Activated T-helper 1 cell treated with anti-CD3 and anti-CD28 coated beads, Interleukin-12 subunit alpha, Interleukin-12 subunit beta, Interleukin-2, Interleukin-4 antibody, amounts not matched to agents 30 ng/mL and 10 ng/mL and 1 ng/mL, durations not matched to agents 14 hours and 24 hours and 36 hours (primary cell): Measurements from ENCODE around the gene GATAD2B. TPM values are rescaled to one million over a fixed set of nuclear protein-coding genes. Genes with fewer than 3 reads are reported as not detected.

ENCODE experiments used
- DNase-seq: peaks from one replicate; pipeline ENCODE4 v3.0.0; 2021; ENCODE audit warnings: low spot score
- H3K27ac Mint-ChIP-seq: one replicate; pipeline ENCODE4 v1.8.0; 2021; ENCODE audit warnings: mild to moderate bottlenecking, mixed read lengths
- H3K27me3 Mint-ChIP-seq: one replicate; pipeline ENCODE4 v1.8.0; 2022; ENCODE audit warnings: mild to moderate bottlenecking, moderate library complexity, mixed read lengths; ENCODE audit not compliant: insufficient read depth
- H3K36me3 Mint-ChIP-seq: one replicate; pipeline ENCODE4 v1.8.0; 2021; ENCODE audit warnings: low read depth, mixed read lengths
- H3K4me1 Mint-ChIP-seq: one replicate; pipeline ENCODE4 v1.8.0; 2021; ENCODE audit warnings: low read depth, mixed read lengths
- H3K4me3 Mint-ChIP-seq: one replicate; pipeline ENCODE4 v1.8.0; 2021; ENCODE audit warnings: mild to moderate bottlenecking, moderate library complexity, mixed read lengths
- H3K9me3 Mint-ChIP-seq: one replicate; pipeline ENCODE4 v1.8.0; 2021; ENCODE audit warnings: mixed read lengths
- intact Hi-C: fragments of 100-400 bp; cut with micrococcal nuclease; formaldehyde crosslinking; loops from one replicate; pipeline ENCODE4 v1.15.1; 2024
- total RNA-seq: library from RNA; stranded (reverse); gene quantifications from 2 replicates; pipeline ENCODE4 v1.2.3, GENCODE V29; 2022

Gene GATAD2B
- total RNA-seq, 1 donor from 2014 or later: 70.4 TPM

- Mint-ChIP-seq H3K9me3 (no peaks in the 10 kb centered on the region), H3K27ac (no peak overlapping the region), H3K36me3 (peaks cover 43% of the 10 kb centered on the region), H3K4me3 (no peak overlapping the region), H3K27me3 (no peaks in the 10 kb centered on the region), H3K4me1 (no peaks in the 10 kb centered on the region)
- intact Hi-C loops: no loop called here
- DNase-seq: no peak
These were observed 12.0 kb upstream of the GATAD2B start for GRCh38 chr1:153934746-153935145.

- H3K36me3 Mint-ChIP-seq: peaks cover 37% of the 10 kb centered on the region
- H3K9me3 Mint-ChIP-seq: no peaks in the 10 kb centered on the region
- intact Hi-C loops: no loop called here
- H3K4me1 Mint-ChIP-seq: peaks cover under 1% of the 10 kb centered on the region
- no peaks in the 10 kb centered on the region for H3K27me3 Mint-ChIP-seq
- no peak for DNase-seq
- H3K27ac Mint-ChIP-seq: no peak overlapping the region
- no peak overlapping the region for H3K4me3 Mint-ChIP-seq
These were observed 11.2 kb upstream of the GATAD2B start for GRCh38 chr1:153933955-153934354.

GRCh38 chr1:153933430-153933829, 10.7 kb upstream of the GATAD2B start:
- Mint-ChIP-seq H3K4me1 (peaks cover 6% of the 10 kb centered on the region), H3K27me3 (no peaks in the 10 kb centered on the region), H3K36me3 (peaks cover 36% of the 10 kb centered on the region), H3K9me3 (no peaks in the 10 kb centered on the region), H3K4me3 (no peak overlapping the region), H3K27ac (no peak overlapping the region)
- intact Hi-C loops: no loop called here
- DNase-seq: no peak

- DNase-seq: no peak
- Mint-ChIP-seq H3K27me3 (no peaks in the 10 kb centered on the region), H3K27ac (no peak overlapping the region), H3K36me3 (peaks cover 32% of the 10 kb centered on the region), H3K4me3 (no peak overlapping the region), H3K4me1 (peaks cover 11% of the 10 kb centered on the region), H3K9me3 (no peaks in the 10 kb centered on the region)
- intact Hi-C loops: no loop called here
These were observed 9.7 kb upstream of the GATAD2B start for GRCh38 chr1:153932156-153933131.

GRCh38 chr1:153929981-153930948, 7.5 kb upstream of the GATAD2B start:
- Mint-ChIP-seq H3K4me3 (no peak overlapping the region), H3K27ac (no peak overlapping the region), H3K27me3 (no peaks in the 10 kb centered on the region), H3K36me3 (peaks cover 11% of the 10 kb centered on the region), H3K9me3 (no peaks in the 10 kb centered on the region), H3K4me1 (peaks cover 11% of the 10 kb centered on the region)
- intact Hi-C loops: no loop called here
- no peak for DNase-seq

GRCh38 chr1:153929426-153929825, 6.7 kb upstream of the GATAD2B start:
- no peak for DNase-seq
- intact Hi-C loops: no loop called here
- Mint-ChIP-seq H3K27ac (no peak overlapping the region), H3K36me3 (peaks cover 6% of the 10 kb centered on the region), H3K4me1 (peaks cover 13% of the 10 kb centered on the region), H3K9me3 (no peaks in the 10 kb centered on the region), H3K27me3 (no peaks in the 10 kb centered on the region), H3K4me3 (no peak overlapping the region)

- H3K4me3 Mint-ChIP-seq: no peak overlapping the region
- intact Hi-C loops: no loop called here
- H3K4me1 Mint-ChIP-seq: peaks cover 18% of the 10 kb centered on the region
- H3K36me3 Mint-ChIP-seq: peaks cover 4% of the 10 kb centered on the region
- H3K9me3 Mint-ChIP-seq: no peaks in the 10 kb centered on the region
- peak overlapping the region; percentile 21 for H3K27ac Mint-ChIP-seq
- no peaks in the 10 kb centered on the region for H3K27me3 Mint-ChIP-seq
- no peak for DNase-seq
These were observed 6.1 kb upstream of the GATAD2B start for GRCh38 chr1:153928791-153929341.

- Mint-ChIP-seq H3K4me3 (no peak overlapping the region), H3K4me1 (peaks cover 24% of the 10 kb centered on the region), H3K27me3 (no peaks in the 10 kb centered on the region), H3K9me3 (no peaks in the 10 kb centered on the region), H3K36me3 (peaks cover 4% of the 10 kb centered on the region), H3K27ac (peak overlapping the region; percentile 56)
- no peak for DNase-seq
- intact Hi-C loops: no loop called here
These were observed 5.5 kb upstream of the GATAD2B start for GRCh38 chr1:153928245-153928644.

GRCh38 chr1:153926405-153926804, 3.6 kb upstream of the GATAD2B start:
- no peak overlapping the region for H3K4me3 Mint-ChIP-seq
- DNase-seq: no peak
- intact Hi-C loops: no loop called here
- H3K36me3 Mint-ChIP-seq: no peaks in the 10 kb centered on the region
- peaks cover 30% of the 10 kb centered on the region for H3K4me1 Mint-ChIP-seq
- no peak overlapping the region for H3K27ac Mint-ChIP-seq
- no peaks in the 10 kb centered on the region for H3K9me3 Mint-ChIP-seq
- H3K27me3 Mint-ChIP-seq: peaks cover 2% of the 10 kb centered on the region

GRCh38 chr1:153922076-153922971, 448 bp downstream of the GATAD2B start:
- peaks cover 58% of the 10 kb centered on the region for H3K4me1 Mint-ChIP-seq
- intact Hi-C loops: loop anchor here (2.0 kb wide), 7 partner anchors 34 to 350 kb away; partner anchors contain the start of genes HAX1, JTB and UBAP2L
- peaks cover 12% of the 10 kb centered on the region for H3K36me3 Mint-ChIP-seq
- peak overlapping the region; percentile 97 for H3K4me3 Mint-ChIP-seq
- DNase-seq: peak; percentile 12
- peak overlapping the region; percentile 92 for H3K27ac Mint-ChIP-seq
- peaks cover 2% of the 10 kb centered on the region for H3K27me3 Mint-ChIP-seq
- H3K9me3 Mint-ChIP-seq: no peaks in the 10 kb centered on the region

GRCh38 chr1:153921803-153922075, 1.0 kb downstream of the GATAD2B start:
- H3K4me1 Mint-ChIP-seq: peaks cover 58% of the 10 kb centered on the region
- H3K27ac Mint-ChIP-seq: peak overlapping the region; percentile 82
- peaks cover 12% of the 10 kb centered on the region for H3K36me3 Mint-ChIP-seq
- intact Hi-C loops: loop anchor here (2.0 kb wide), 8 partner anchors 33 to 351 kb away; partner anchors contain the start of genes HAX1, JTB and UBAP2L
- H3K9me3 Mint-ChIP-seq: no peaks in the 10 kb centered on the region
- peak overlapping the region; percentile 87 for H3K4me3 Mint-ChIP-seq
- peaks cover 2% of the 10 kb centered on the region for H3K27me3 Mint-ChIP-seq
- peak; percentile 6 for DNase-seq
